BE2C (cell line): ENCODE data around the gene SGTA.

Experiments
- DNase-seq: peaks from one replicate; pipeline ENCODE4 v3.0.0-alpha.2; 2020
- H3K27me3 ChIP-seq: fragments of 250-450 bp; sonication (Bioruptor Pico); 2 replicates; pipeline ENCODE4 v1.5.1; 2020; ENCODE audit warnings: mild to moderate bottlenecking
- H3K36me3 ChIP-seq: fragments of 250-450 bp; sonication (Bioruptor Pico); 2 replicates; pipeline ENCODE4 v1.5.1; 2020; ENCODE audit warnings: mild to moderate bottlenecking
- H3K4me1 ChIP-seq: fragments of 250-450 bp; sonication (Bioruptor Pico); 2 replicates; pipeline ENCODE4 v1.5.1; 2020
- H3K4me3 ChIP-seq: 2 replicates; pipeline ENCODE4 v1.5.1; 2011; ENCODE audit warnings: low read depth, low read length
- H3K9me3 ChIP-seq: fragments of 250-450 bp; sonication (Bioruptor Pico); 2 replicates; pipeline ENCODE4 v1.5.1; 2020
- TF ChIP-seq, protein P1 (sequence below): IDR thresholded peaks from 2 replicates; pipeline ENCODE4 v1.5.1; 2012; ENCODE audit warnings: mild to moderate bottlenecking, low read depth, low read length

SGTA gene

DNA sequence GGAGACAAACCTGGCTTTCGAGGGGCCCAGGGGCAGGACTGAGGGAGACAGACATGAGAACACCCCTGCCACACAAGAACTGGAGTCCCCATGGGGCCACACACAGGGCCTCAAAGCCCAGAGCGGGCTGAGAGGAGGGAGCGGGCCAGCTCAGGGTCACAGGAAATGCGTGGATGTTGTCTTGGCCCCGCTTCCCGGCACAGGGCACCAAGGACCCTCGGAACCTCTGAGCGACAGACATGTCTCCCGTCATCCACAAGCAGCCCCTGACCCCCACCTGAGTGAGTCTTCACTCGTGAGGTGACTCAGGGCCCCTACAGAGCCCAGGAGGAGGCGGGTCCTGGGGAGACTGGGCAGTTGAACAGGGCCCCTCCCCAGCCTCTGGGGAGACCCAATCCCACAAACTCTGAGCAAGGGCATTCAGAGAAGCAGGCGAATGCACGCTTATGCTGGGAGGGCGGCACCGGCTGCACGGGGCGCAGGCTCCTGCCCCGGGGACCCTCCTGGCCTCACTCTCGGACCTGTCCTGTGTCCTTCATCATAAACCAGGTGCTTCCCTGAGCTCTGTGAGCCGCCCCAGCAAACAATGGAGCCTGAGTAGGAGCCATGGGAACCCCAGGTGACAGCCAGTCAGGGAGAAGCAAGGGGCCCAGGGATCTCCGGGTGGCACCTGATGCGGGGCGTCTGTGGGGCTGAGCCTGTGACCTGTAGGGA, 20.1 kb downstream of the SGTA start:
- no peak for DNase-seq
- Histone ChIP-seq H3K27me3 (no peaks in the 10 kb centered on the region), H3K4me1 (no peaks in the 10 kb centered on the region), H3K9me3 (no peaks in the 10 kb centered on the region), H3K4me3 (no peak overlapping the region), H3K36me3 (peaks cover 90% of the 10 kb centered on the region)
- TF ChIP-seq, protein P1, sequence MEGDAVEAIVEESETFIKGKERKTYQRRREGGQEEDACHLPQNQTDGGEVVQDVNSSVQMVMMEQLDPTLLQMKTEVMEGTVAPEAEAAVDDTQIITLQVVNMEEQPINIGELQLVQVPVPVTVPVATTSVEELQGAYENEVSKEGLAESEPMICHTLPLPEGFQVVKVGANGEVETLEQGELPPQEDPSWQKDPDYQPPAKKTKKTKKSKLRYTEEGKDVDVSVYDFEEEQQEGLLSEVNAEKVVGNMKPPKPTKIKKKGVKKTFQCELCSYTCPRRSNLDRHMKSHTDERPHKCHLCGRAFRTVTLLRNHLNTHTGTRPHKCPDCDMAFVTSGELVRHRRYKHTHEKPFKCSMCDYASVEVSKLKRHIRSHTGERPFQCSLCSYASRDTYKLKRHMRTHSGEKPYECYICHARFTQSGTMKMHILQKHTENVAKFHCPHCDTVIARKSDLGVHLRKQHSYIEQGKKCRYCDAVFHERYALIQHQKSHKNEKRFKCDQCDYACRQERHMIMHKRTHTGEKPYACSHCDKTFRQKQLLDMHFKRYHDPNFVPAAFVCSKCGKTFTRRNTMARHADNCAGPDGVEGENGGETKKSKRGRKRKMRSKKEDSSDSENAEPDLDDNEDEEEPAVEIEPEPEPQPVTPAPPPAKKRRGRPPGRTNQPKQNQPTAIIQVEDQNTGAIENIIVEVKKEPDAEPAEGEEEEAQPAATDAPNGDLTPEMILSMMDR, result no peak

DNA sequence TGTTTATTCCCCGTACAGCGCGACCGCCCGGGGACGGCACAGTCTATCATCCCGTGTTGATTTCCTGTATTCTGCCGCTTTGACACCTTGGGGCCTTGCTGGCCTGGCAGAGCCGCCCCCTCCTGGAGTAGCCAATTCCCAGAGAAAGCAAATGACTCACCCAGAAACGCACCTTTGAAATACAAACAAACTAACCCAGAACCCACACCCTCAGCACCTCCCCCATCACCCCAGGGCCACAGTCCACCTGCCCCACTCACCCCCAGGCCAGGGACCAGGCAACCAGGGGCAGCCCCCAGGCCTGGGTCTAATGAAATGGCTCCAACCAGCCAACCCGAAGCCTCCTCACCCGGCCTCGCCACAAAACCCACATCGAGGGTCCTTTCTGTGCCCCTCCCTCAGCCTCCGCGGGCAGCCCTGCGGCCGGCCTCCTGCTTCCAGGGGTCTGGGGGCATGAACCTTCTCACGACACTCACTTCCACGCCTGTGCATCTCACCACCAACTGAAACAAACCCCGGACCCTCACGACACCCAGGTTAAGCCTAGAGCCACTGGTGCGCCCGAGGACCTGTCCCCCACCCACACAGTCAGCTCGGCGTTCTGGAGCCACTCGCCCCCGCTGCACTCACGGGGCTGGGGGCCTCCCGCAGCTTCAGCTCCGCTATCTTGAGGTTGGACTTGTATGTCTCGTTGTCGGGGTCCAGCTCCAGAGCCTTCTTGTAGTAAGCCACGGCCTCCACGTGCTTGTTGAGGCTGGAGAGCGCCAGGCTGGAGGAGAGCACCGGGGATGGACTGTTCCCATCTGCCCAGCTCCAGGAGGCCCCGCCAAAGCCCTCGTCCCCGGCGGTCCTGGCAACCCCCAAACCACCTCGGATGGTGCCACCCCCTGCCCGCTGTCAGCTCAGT, 20.9 kb downstream of the SGTA start:
- TF ChIP-seq, protein P1, result no peak
- no peaks in the 10 kb centered on the region for H3K27me3 ChIP-seq
- no peaks in the 10 kb centered on the region for H3K9me3 ChIP-seq
- H3K36me3 ChIP-seq, result peaks cover 90% of the 10 kb centered on the region
- H3K4me3 ChIP-seq, result no peak overlapping the region
- H3K4me1 ChIP-seq, result no peaks in the 10 kb centered on the region
- no peak for DNase-seq

DNA sequence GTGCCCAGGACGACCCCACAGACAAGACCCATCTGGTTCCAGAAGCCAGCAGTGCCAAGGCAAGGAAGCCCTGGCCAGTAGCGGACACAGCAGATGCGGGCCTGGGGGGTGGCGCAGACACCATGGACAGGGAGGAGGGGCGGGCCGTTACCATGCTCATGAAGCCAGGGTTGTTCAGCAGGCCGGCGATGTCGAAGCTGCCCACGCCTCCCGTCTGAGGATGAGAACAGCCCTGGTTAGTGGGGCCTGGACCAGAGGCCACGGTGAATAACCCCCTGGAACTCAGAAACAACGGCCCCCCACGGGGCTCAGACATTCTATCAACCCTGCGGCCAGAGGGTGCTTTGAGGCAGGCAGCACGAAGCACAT, 21.8 kb downstream of the SGTA start:
- Histone ChIP-seq H3K27me3 (no peaks in the 10 kb centered on the region), H3K4me1 (no peaks in the 10 kb centered on the region), H3K4me3 (no peak overlapping the region), H3K36me3 (peaks cover 88% of the 10 kb centered on the region), H3K9me3 (no peaks in the 10 kb centered on the region)
- no peak for DNase-seq
- TF ChIP-seq, protein P1, result no peak

DNA sequence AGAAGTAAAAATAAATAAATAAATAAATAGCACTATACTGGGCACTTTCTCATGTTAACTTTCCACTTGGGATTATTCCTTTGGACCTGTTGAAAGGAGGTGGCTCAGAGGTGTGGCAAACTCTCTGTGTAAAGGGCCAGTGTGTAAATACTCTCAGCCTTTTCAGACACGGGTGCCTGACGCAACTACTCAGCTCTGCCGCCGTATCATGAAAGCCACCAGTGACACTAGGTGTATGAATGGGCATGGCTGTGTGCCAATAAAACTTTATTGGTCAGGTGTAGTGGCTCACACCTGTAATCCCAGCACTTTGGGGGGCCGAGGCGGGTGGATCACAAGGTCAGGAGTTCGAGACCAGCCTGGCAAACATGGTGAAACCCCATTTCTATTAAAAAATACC, 23.1 kb downstream of the SGTA start:
- no peaks in the 10 kb centered on the region for H3K9me3 ChIP-seq
- no peaks in the 10 kb centered on the region for H3K4me1 ChIP-seq
- no peak for DNase-seq
- peaks cover 85% of the 10 kb centered on the region for H3K36me3 ChIP-seq
- no peak overlapping the region for H3K4me3 ChIP-seq
- TF ChIP-seq, protein P1, result no peak
- no peaks in the 10 kb centered on the region for H3K27me3 ChIP-seq

DNA sequence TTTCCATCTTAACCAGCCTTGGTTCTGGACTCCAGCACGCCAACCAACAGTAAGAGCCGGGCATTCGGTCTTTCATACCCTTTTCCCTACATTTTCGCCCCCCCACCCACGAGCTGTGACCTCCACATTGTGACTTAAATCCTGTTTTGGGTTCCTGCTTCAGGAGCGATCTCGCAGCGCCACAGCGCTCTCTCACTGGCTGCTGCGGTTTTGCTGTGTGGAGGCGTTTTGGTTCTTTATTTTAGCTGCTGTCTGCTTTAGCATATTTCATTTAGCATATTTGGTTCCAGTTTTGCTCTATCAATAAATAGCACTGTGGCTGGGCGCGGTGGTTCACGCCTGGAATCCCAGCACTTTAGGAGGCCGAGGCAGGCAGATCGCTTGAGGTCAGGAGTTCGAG, 23.7 kb downstream of the SGTA start:
- Histone ChIP-seq H3K4me1 (no peaks in the 10 kb centered on the region), H3K4me3 (no peak overlapping the region), H3K27me3 (no peaks in the 10 kb centered on the region), H3K9me3 (no peaks in the 10 kb centered on the region), H3K36me3 (peaks cover 85% of the 10 kb centered on the region)
- DNase-seq, result no peak
- TF ChIP-seq, protein P1, result no peak
